SH-SY5Y (cell line): ENCODE measurements around the gene SNAP25.

Experiments used
- GATA2 ChIP-seq: IDR thresholded peaks from 2 replicates; pipeline ENCODE4 v1.6.1; 2011; ENCODE audit warnings: mild to moderate bottlenecking, low read depth, low read length
- GATA3 ChIP-seq: IDR thresholded peaks from 2 replicates; pipeline ENCODE4 v1.6.1; 2011; ENCODE audit warnings: low read depth, mild to moderate bottlenecking, low read length, moderate library complexity

GRCh38 chr20:10268636-10269035 lies 50.0 kb downstream of the SNAP25 start:
- TF ChIP-seq GATA2 = no peak
- TF ChIP-seq GATA3 = no peak
